MCF 10A (cell line): ENCODE results near the gene FFAR1. TPM values are rescaled to one million over a fixed set of nuclear protein-coding genes. Genes with fewer than 3 reads are reported as not detected.

Experiments
- BruUV-seq: library from RNA; stranded (reverse); fragments of 400-500 nt; replicated peaks from 2 replicates; lab custom pipeline; 2021; lab: Mats Ljungman, UMichigan
- CTCF ChIA-PET: fragments of 300-600 bp; sonication (Branson Sonifier 250); formaldehyde crosslinking; extraction: SDS; loops from one replicate; lab custom pipeline; 2021; ENCODE audit warnings: antibody characterized with exemption, inconsistent platforms; lab: Yijun Ruan, JAX
- POLR2A ChIA-PET: fragments of 300-600, 350-650 bp; sonication (Branson Sonifier 250); formaldehyde crosslinking; extraction: SDS; loops from one replicate; lab custom pipeline; 2020; ENCODE audit warnings: antibody characterized with exemption, inconsistent platforms; lab: Yijun Ruan, JAX
- DNase-seq: peaks from one replicate; pipeline ENCODE4 v3.0.0-alpha.2; 2018; ENCODE audit not compliant: unreplicated experiment
- H3K27ac Mint-ChIP-seq: one replicate; pipeline ENCODE4 v1.8.0; 2022; ENCODE audit warnings: mild to moderate bottlenecking, low read depth, mixed read lengths; ENCODE audit not compliant: unreplicated experiment
- H3K27me3 Mint-ChIP-seq: one replicate; pipeline ENCODE4 v1.8.0; 2022; ENCODE audit warnings: mixed read lengths; ENCODE audit not compliant: insufficient read depth, unreplicated experiment
- H3K36me3 Mint-ChIP-seq: one replicate; pipeline ENCODE4 v1.8.0; 2022; ENCODE audit warnings: mild to moderate bottlenecking, moderate library complexity, mixed read lengths; ENCODE audit not compliant: insufficient read depth, unreplicated experiment
- H3K4me1 Mint-ChIP-seq: one replicate; pipeline ENCODE4 v1.8.0; 2022; ENCODE audit warnings: mixed read lengths; ENCODE audit not compliant: insufficient read depth, unreplicated experiment
- H3K4me3 Mint-ChIP-seq: one replicate; pipeline ENCODE4 v1.8.0; 2022; ENCODE audit warnings: mild to moderate bottlenecking, moderate library complexity, mixed read lengths; ENCODE audit not compliant: unreplicated experiment
- H3K9me3 Mint-ChIP-seq: one replicate; pipeline ENCODE4 v1.8.0; 2022; ENCODE audit warnings: mixed read lengths; ENCODE audit not compliant: unreplicated experiment
- intact Hi-C: fragments of 100-400 bp; cut with micrococcal nuclease; formaldehyde crosslinking; loops from 2 replicates; pipeline ENCODE4 v1.14.1; 2022
- total RNA-seq: library from RNA; stranded (reverse); gene quantifications from 2 replicates; pipeline ENCODE4 v1.2.3, GENCODE V29; 2022
- TF ChIP-seq, protein P1 (sequence below): fragments of 200-600 bp; IDR thresholded peaks from one replicate; pipeline ENCODE4 v1.8.0; 2022; ENCODE audit warnings: antibody characterized with exemption, mild to moderate bottlenecking; ENCODE audit not compliant: unreplicated experiment

The FFAR1 gene
- total RNA-seq, 1 experiment from 2014 or later: not detected

DNA sequence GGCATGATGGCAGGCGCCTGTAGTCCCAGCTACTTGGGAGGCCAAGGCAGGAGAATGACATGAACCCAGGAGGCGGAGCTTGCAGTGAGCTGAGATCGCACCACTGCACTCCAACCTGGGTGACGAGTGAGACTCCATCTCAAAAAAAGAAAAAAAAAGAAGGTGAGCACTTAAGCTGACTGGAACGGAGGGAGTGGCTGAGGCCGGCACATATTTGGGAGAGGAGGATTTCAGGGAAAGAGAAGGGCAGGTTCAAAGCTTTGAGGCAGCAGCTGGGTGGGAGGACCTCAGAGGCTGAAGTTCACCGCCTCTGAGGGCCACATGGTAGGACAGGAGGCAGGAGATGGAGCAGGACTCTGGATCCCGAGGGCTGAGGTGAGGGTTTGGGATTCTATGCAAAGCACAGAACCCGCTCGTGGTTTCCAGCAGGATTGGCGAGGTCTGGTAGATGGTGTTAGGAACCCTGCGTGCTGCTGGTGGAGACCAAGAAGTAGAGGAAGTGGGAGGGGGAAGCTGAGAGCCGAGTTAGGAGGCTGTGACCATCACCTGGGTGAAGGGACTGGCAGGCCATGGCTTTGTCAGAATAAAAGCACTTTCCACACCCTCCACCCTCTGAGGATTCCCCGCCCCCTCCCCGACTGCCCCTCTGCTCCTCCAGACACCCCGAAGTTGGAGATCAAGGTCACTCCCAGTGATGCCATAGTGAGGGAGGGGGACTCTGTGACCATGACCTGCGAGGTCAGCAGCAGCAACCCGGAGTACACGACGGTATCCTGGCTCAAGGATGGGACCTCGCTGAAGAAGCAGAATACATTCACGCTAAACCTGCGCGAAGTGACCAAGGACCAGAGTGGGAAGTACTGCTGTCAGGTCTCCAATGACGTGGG, 10.4 kb upstream of the FFAR1 start:
- intact Hi-C loops: no loop called here
- ChIA-PET POLR2A (no interaction called here), CTCF (no interaction called here)
- Mint-ChIP-seq H3K9me3 (no peaks in the 10 kb centered on the region), H3K4me1 (no peaks in the 10 kb centered on the region), H3K36me3 (peaks cover 1% of the 10 kb centered on the region), H3K27me3 (peaks cover 62% of the 10 kb centered on the region), H3K4me3 (no peak overlapping the region), H3K27ac (no peak overlapping the region)
- TF ChIP-seq, protein P1, sequence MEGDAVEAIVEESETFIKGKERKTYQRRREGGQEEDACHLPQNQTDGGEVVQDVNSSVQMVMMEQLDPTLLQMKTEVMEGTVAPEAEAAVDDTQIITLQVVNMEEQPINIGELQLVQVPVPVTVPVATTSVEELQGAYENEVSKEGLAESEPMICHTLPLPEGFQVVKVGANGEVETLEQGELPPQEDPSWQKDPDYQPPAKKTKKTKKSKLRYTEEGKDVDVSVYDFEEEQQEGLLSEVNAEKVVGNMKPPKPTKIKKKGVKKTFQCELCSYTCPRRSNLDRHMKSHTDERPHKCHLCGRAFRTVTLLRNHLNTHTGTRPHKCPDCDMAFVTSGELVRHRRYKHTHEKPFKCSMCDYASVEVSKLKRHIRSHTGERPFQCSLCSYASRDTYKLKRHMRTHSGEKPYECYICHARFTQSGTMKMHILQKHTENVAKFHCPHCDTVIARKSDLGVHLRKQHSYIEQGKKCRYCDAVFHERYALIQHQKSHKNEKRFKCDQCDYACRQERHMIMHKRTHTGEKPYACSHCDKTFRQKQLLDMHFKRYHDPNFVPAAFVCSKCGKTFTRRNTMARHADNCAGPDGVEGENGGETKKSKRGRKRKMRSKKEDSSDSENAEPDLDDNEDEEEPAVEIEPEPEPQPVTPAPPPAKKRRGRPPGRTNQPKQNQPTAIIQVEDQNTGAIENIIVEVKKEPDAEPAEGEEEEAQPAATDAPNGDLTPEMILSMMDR: no peak
- no peak for DNase-seq
- BruUV-seq: no TSS peak

DNA sequence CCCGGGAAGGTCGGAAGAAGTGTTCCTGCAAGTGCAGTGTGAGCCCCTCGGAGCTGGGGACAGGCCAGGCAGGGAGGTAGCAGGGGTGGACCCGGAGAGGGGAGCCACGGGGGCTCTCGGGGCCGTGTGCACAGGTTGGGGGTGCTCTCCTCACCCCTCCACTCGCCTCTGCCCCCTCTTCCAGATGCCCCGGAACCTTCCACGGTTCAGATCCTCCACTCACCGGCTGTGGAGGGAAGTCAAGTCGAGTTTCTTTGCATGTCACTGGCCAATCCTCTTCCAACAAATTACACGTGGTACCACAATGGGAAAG, 9.8 kb upstream of the FFAR1 start:
- TF ChIP-seq, protein P1: no peak
- H3K4me3 Mint-ChIP-seq: no peak overlapping the region
- peaks cover 62% of the 10 kb centered on the region for H3K27me3 Mint-ChIP-seq
- intact Hi-C loops: no loop called here
- no peaks in the 10 kb centered on the region for H3K36me3 Mint-ChIP-seq
- no peaks in the 10 kb centered on the region for H3K4me1 Mint-ChIP-seq
- ChIA-PET CTCF (no interaction called here), POLR2A (no interaction called here)
- H3K9me3 Mint-ChIP-seq: no peaks in the 10 kb centered on the region
- H3K27ac Mint-ChIP-seq: no peak overlapping the region
- no TSS peak for BruUV-seq
- no peak for DNase-seq

DNA sequence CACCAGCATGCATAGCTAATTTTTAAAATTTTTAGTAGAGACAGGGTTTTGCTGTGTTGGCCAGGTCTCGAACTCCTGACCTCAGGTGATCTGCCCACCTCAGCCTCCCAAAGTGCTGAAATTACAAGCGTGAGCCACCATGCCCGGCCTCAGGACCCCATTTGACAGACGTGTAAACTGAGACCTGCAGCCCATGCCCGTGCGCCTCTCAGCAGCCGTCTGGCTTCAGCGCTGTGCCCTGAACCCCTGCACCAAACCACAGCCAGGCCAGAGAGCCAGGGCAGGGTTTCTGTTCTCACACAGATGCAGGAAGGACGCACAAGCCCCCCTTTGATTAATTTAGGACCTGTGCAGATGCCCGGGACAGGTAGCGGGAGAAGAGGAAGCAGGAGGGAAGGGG, 7.3 kb upstream of the FFAR1 start:
- POLR2A ChIA-PET: no interaction called here
- Mint-ChIP-seq H3K36me3 (no peaks in the 10 kb centered on the region), H3K4me1 (no peaks in the 10 kb centered on the region), H3K27ac (no peak overlapping the region), H3K4me3 (no peak overlapping the region), H3K27me3 (peaks cover 42% of the 10 kb centered on the region), H3K9me3 (no peaks in the 10 kb centered on the region)
- intact Hi-C loops: no loop called here
- TF ChIP-seq, protein P1: no peak
- BruUV-seq: no TSS peak
- DNase-seq: no peak
- CTCF ChIA-PET: interaction anchor here (0.6 kb wide), 1 partner anchor 165 kb away, joined by 3 read pairs; no protein-coding TSS in a partner anchor

DNA sequence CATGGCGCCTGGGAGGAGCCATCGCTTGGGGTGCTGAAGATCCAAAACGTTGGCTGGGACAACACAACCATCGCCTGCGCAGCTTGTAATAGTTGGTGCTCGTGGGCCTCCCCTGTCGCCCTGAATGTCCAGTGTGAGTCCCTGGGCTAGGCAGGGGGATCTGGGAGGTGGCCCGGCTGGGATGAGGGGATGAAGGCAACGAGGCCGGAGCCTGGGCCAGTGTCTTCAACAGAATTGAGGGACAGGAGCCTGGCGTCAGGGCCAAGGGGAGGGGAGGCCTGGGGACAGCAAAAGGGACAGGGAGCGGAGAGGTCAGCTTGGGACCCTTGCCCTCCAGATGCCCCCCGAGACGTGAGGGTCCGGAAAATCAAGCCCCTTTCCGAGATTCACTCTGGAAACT, 6.7 kb upstream of the FFAR1 start:
- BruUV-seq: no TSS peak
- no peak for DNase-seq
- POLR2A ChIA-PET: no interaction called here
- intact Hi-C loops: no loop called here
- CTCF ChIA-PET: interaction anchor here (0.6 kb wide), 1 partner anchor 274 kb away, joined by 4 read pairs; no protein-coding TSS in a partner anchor
- no peak overlapping the region for H3K4me3 Mint-ChIP-seq
- H3K4me1 Mint-ChIP-seq: no peaks in the 10 kb centered on the region
- peaks cover 36% of the 10 kb centered on the region for H3K27me3 Mint-ChIP-seq
- TF ChIP-seq, protein P1: no peak
- H3K9me3 Mint-ChIP-seq: no peaks in the 10 kb centered on the region
- no peaks in the 10 kb centered on the region for H3K36me3 Mint-ChIP-seq
- no peak overlapping the region for H3K27ac Mint-ChIP-seq
